ENCODE results near the gene PRDM16. TPM values are rescaled to one million over a fixed set of nuclear protein-coding genes. Genes with fewer than 3 reads are reported as not detected.

The PRDM16 gene
- total RNA-seq, 1 donor from 2014 or later: 18.3 TPM

- no peak for TF ChIP-seq CTCF (IDR thresholded peaks at IDR 0.05)
- H3K4me3 Mint-ChIP-seq (ENCODE audit: unreplicated experiment): no peak overlapping the region
- H3K4me1 Mint-ChIP-seq (ENCODE audit: low read depth): peaks cover 17% of the 10 kb centered on the region
- no peak for DNase-seq (ENCODE audit: low spot score)
- peaks cover 3% of the 10 kb centered on the region for H3K27me3 Mint-ChIP-seq (ENCODE audit: low read depth)
- H3K36me3 Mint-ChIP-seq (ENCODE audit: low read depth): peaks cover 4% of the 10 kb centered on the region
- H3K27ac Mint-ChIP-seq (ENCODE audit: unreplicated experiment): no peak overlapping the region
- H3K9me3 Mint-ChIP-seq (ENCODE audit: low read depth): no peaks in the 10 kb centered on the region
Measured at GRCh38 chr1:3389093-3389833, 320.3 kb downstream of the PRDM16 start.

GRCh38 chr1:3390291-3390690, 321.3 kb downstream of the PRDM16 start:
- no peak for TF ChIP-seq CTCF (IDR thresholded peaks at IDR 0.05)

GRCh38 chr1:3391711-3392110, 322.7 kb downstream of the PRDM16 start:
- Mint-ChIP-seq H3K27ac (ENCODE audit: unreplicated experiment) (no peak overlapping the region), H3K9me3 (ENCODE audit: low read depth) (no peaks in the 10 kb centered on the region), H3K4me3 (ENCODE audit: unreplicated experiment) (no peak overlapping the region), H3K36me3 (ENCODE audit: low read depth) (peaks cover 2% of the 10 kb centered on the region), H3K27me3 (ENCODE audit: low read depth) (peaks cover 3% of the 10 kb centered on the region), H3K4me1 (ENCODE audit: low read depth) (peaks cover 19% of the 10 kb centered on the region)
- no peak for DNase-seq (ENCODE audit: low spot score)
- TF ChIP-seq CTCF (IDR thresholded peaks at IDR 0.05): no peak

More at GRCh38 chr1:3390291-3390690, 321.3 kb downstream of the PRDM16 start:
- Mint-ChIP-seq H3K4me3 (ENCODE audit: unreplicated experiment) (no peak overlapping the region), H3K9me3 (ENCODE audit: low read depth) (no peaks in the 10 kb centered on the region), H3K4me1 (ENCODE audit: low read depth) (peaks cover 19% of the 10 kb centered on the region), H3K36me3 (ENCODE audit: low read depth) (peaks cover 4% of the 10 kb centered on the region), H3K27me3 (ENCODE audit: low read depth) (peaks cover 3% of the 10 kb centered on the region), H3K27ac (ENCODE audit: unreplicated experiment) (no peak overlapping the region)
- no peak for DNase-seq (ENCODE audit: low spot score)

GRCh38 chr1:3393024-3393986, 324.3 kb downstream of the PRDM16 start:
- Mint-ChIP-seq H3K27ac (ENCODE audit: unreplicated experiment) (peak overlapping the region; percentile 62), H3K4me3 (ENCODE audit: unreplicated experiment) (peak overlapping the region; percentile 47), H3K9me3 (ENCODE audit: low read depth) (no peaks in the 10 kb centered on the region), H3K4me1 (ENCODE audit: low read depth) (peaks cover 18% of the 10 kb centered on the region), H3K27me3 (ENCODE audit: low read depth) (peaks cover under 1% of the 10 kb centered on the region), H3K36me3 (ENCODE audit: low read depth) (peaks cover under 1% of the 10 kb centered on the region)
- no peak for DNase-seq (ENCODE audit: low spot score)
- no peak for TF ChIP-seq CTCF (IDR thresholded peaks at IDR 0.05)
